Suppressor macrophage (primary cell): Measurements from ENCODE around the gene MAD1L1.

Experiments used
- DNase-seq, 4 experiments: peaks; one replicate each; pipeline ENCODE4 v3.0.0-alpha.2; 2020 to 2022

Gene MAD1L1

DNA sequence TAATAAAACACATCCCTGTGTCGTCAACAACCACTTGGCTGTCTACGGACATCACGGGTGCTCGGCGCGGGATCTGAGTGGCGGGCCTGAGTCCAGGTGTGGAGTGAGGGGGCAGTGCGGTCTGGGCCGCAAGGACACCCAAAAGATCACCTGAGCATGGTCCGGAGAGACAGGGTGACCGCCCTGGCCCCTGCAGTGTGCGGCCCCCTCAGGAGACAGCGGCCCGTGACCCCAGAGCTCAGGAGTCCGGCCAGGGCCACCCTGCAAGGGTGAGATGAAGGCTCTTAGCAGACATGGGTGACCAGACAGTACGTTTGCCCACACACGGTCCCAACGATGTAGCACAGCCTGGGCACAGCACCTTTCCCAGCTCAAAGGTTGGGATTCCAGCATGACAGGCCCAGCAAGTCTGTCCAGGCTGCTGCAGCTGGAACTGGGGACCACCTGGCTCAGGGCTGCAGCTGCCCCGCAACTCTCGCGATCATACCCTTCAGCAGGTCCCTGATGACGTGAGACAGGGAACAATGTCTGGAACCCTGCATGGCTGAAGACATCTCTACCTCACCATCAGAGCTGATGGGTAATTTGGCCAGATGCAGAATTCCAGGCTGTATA lies 324.9 kb downstream of the MAD1L1 start:
- DNase-seq, result no peak

DNA sequence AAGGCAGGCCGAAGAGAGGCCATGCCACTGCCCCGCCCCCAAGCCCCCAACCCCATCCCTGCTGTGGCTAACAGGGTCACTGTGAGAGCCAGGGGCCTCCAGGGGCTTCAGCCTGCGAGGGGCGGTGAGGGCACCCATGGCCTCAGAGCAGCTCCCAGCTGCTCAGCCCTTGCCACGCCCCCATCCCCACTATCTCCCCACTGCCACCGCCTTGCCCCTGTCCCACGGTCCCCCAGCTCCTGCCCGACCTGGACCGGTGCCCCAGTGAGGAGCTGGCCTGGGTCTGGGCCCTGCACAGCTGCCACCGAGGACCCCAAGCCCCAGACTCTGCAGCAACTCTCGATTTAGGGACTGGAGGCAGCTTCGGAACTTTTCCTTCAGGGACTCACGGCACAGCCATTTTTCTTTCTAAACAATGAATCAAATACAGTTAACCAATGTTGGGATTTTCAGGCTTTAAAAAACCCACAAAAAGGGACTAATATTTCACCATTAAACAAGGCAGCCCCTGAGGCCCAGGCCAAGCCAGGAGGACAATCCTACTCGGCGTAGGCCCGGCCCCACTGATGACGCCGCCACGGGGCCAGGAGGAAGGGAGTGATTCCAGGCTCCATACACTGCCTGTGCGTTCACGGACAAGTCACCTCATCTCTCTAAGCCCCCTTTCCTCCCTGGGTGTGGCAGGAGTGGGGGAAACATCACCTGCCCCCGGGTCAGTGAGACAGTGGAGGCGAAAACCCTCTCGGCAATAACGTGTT lies 325.6 kb downstream of the MAD1L1 start:
- no peak for DNase-seq

DNA sequence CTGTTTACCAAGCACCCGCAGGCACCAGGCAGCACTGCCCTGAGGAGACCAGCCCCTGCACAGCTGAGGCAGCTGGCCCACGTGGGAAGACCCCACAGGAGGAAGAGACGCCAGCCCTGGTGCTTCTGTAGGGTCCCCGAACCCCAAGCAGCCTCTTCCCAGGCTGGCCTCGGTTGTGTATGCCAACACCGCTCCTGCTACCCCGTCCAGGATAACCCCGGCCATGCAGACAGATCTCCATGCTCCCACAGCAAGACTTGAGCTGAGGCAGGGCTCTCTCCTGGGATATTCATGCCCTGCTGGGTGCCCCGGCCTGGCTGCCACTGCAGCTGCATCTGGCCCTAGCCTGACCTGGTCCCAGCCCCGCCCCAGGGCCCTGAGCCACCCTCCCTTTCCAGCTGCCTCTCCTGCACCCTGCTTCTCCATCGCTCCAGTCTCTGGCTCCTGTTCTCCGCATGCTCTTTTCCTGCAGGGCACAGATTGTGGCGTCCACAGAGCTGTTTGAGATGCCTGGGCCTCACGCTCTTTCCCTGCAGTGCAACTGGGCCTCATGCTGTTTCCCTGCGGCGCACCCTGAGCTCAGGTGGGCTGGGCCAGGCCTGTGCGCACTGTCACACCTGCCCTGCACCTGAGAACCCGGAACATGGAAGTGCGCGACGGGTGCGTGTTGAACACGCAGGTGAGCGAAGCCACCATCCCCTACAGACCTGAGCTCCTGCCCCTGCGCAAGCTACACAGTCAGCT lies 326.5 kb downstream of the MAD1L1 start:
- DNase-seq, result no peak

DNA sequence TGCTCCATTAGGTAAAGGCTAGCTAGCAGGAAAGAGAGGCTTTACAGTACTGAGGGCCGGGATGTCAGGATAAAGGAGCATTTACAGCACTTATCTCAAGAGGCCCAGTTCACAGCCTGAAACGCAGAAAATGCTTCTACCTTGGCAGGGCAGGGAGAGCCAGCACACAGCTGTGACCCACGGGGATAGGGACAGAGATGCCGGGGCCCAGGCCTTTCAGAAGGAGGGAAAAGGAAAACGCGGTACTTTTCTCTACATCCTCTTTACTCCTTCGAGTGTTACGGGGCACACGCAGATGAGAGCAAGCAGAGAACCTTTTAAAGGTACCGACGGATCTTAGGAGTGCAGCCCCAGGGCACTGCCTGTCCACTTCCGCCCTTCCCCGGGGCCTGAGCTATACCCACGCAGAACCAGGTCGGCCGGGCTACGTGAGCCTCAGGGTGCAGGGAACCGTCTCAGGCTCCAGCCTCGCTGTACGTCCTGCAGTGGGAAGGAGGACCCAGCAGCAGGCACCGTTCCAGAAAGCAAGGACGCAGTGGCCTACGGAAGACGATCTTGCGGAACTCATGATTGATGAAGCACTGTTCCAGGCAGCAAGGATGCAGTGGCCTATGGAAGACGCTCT lies 330.4 kb downstream of the MAD1L1 start:
- no peak for DNase-seq

DNA sequence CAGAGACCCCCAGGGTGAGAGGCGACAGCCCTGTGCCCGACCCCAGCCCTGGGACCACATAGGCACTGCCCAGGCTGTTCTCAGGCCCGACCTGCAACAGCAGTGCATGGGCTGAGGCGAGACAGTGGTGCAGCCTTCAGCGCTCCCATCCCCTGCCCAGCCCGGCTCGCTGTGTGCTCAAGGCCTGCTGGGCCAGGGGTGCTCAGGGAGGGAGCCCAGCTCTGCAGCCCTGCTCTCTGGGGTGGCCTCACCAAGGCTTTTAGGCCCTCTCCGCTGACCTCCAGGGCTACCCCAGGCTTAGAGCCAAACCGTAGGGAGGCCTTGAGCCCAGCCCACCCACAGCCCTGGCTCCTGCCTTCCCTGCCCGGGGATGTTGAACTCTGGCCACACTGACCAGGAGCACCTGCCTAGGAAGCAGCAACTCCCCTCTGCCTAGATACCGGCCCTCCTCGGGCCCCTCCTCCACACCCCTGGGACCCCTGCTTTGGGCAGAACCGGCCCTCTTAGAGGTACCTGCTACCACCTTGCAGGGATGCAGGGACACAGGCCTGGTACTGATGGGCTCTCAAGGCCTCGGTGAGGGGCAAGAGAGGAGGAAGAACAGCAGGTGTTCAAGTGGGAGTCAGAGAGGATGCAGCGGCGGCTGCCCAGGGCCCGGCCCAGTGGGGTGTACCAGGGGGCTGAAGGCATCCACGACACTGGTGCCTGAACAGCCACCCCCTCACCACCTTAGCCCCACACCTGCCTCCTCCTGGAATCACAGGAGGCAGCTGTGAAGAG lies 331.1 kb downstream of the MAD1L1 start:
- no peak for DNase-seq

DNA sequence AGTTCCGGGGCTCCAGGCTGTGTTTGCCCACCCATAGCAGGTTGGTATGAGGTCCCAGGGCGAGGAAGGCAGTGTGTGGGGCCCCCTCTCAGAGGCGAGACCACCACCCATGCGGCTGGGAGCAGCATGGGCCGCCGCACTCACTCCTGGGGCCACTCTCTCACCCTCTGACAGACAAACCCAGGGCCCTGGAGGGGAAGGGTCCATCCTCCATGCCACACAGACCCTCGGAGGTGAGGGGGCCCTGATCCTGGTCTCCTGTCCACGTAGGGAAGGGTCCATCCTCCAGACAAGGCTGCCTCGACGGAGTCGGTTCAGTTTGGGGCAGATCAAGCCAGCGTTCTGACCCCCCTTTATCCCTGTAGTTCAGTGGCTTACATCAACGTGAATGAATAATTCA lies 331.9 kb downstream of the MAD1L1 start:
- no peak for DNase-seq

DNA sequence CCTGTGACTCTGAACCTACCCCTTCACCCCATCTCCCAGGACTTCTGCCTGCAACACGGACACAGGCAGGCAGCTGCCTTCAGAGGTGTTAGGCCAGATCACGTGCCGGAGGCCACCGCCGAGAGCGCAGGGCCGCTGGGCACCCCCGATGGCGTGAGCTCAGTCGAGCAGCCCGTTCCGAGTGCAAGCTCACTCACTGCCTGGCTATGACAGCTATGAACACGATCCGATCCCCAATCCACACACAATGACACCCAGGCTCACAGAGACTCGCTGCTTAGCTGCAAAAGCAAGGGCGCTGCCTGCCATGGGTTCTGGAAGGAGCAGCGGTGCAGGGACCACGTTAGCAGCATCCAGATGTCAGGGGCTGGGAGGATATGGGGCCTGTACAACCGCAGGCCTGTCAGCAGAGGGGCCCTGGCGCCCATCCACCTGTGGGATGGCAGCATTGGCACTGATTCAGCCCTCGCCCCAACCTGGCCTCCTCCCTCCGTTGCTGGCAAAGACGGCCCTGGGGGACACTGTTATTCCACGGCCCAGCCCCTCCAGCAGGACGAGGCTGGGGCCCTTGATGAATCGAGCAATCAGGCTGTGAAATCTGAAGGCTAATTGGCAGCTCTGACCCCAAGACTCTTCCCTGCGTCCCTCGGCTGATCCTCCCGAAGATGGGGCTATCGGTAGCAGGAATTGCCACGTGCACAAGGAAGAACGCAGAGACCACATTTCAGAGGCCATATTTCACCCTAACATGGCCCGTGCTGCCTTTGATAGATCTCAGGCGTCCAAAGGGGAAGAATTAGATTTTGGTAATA lies 332.6 kb downstream of the MAD1L1 start:
- DNase-seq, result no peak

DNA sequence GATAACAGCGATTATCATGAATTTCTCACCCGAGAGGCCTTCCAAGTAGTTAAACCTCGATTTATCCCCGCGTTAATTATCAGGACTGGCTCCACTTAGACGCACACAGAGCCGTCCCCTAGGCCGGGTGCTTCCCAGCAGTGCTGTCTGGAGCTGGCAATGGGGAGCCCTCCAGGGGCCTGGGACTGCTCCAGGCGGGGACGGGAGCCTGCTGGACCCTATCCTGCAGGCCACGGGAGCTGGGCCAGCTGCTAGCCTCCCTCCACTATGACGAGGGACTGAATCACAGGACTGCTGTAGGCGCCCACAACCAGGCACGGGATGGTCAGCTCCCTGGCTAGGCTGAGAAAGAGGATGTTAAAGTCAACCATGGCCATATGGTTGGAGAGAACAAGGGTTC lies 333.5 kb downstream of the MAD1L1 start:
- peak in 1 of 4 experiments; percentile 83 for DNase-seq

DNA sequence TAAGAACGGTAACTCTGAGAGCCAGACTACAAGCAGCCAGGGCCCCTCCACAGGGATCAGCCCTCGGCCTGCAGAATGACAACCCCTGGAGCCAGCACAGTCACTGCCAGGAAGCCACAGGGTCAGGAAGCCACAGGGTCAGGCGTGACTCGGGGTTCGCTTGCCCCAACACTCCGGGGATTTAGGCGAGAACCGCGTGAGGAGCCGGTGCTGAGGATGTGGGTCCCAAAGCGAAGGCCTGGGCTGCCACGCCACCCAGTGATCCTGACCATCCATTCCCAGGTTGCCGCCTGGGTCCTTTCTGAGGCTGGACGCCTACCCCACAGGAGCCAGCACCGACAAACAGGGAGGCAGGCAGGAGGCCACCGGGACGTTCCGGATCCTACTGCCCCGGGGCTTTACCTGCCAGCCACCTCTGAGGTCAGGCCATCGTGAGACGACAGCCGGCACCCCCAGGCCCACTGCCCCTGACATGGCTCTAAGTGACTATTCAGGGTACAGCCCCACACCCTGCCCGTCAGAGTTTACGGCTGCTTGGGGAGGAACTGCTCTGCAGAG lies 334.0 kb downstream of the MAD1L1 start:
- no peak for DNase-seq

DNA sequence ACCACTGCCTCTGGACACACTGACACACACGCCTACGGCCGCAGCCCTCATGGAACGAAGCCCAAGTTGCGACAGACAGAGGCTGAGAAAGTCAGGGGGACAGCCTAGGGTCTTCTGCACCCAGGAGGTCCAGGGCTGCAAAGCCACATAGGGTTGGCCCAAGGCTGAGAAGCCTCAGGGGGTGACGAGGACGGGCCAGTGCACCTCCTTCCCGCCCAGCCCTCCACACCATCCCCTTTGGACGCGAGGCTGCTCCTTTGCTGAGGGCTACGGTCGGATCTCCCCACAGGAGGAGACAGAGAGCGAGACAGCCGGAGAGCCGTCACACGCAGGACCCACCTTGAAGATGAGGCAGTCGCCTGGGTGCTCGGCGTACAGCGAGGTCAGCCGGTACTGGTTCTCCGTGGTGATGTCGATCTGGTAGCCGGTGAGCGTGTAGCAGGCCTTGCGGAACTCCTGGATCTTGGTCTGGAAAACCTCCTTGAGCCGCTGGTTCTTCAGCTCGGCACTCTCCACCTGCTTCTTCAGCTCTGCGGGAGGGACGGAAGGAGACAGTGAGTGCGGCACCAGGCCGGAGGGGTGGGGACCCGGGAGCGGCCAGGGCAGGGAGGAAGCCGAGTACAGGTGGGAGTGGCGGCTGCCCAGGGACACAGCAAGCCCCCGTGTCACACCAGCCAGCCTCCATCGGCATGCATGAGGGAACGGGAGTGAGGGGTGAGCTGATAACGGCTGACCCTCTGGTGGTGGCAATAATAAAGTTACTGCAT lies 334.7 kb downstream of the MAD1L1 start:
- DNase-seq, result no peak

DNA sequence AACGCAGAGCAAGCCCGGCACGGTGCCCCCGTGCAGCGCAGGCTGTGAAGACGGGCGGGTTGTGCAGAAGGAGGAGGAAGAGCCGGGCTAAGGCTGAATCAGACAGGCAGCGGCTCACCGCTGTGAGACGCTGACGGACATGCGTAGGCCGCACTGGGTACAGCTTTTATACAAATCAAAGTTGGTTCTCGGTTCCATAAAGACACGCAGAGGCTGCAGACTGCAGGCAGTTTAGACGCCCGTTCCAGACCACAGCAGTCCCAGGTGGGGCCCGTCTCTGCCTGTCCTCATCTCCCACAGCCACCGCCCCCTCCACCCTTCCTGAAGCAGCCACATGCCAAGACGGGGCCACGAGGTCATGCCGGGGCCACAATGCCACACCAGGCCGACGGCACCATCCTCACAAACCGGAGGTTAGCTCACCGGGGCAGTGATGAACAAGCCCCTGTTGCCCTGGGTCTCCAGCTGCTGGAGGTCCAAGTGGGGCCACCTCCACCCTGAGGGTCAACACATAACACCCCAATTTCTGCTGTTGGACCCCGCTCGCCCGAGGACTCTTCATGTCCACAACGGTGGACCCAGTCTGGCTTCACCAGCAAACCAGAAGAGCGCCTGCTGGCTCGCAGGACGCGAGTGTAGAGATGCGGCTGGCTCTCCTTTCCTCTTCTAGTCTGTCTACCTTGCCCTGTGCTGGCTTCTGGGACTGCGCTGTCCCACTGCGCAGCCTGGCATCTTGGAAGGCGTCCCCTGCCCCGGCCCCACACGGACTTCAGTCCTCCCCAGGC lies 335.5 kb downstream of the MAD1L1 start:
- DNase-seq, result no peak

DNA sequence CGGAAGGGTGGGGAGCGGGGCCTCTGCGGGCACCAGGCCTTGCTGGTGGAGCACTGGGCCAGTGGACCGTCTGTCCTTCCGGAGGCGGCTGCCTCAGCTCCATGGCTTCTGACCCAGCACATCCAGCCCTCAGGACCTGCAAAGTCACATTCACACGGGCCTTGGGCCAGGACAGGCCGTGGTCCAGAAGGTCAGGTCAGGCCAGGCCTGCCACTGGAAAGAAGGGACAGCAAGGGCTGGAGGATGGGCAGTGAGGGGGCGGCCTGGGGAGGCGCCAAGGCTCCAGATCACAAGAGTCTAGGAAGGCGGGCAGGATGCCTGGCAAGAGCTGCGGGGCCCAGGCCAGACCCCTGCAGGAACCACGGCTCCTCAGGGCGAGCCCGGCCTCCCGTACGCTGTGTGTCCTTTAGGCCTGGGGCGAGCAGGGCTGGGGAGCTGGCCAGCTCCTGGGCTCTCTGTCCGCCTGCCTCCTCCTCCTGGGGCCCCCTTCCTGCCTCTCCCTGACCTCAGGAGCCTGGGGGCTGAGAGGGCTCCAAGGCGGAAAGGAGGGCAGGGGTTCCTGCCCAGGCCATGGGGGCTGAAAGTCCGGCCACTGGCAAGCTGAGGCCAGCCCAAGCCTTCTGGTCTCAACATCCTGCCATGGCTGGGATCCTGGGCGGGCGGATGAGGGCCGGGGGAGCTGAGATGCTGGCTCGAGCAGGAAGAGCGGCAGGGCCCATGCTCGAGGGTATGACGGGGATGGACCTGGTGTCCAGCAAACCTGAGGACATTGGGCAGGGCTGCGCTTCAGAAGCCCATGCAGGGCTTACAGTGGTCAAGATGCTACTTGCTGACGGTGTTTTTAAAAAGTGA lies 336.9 kb downstream of the MAD1L1 start:
- DNase-seq, result no peak

DNA sequence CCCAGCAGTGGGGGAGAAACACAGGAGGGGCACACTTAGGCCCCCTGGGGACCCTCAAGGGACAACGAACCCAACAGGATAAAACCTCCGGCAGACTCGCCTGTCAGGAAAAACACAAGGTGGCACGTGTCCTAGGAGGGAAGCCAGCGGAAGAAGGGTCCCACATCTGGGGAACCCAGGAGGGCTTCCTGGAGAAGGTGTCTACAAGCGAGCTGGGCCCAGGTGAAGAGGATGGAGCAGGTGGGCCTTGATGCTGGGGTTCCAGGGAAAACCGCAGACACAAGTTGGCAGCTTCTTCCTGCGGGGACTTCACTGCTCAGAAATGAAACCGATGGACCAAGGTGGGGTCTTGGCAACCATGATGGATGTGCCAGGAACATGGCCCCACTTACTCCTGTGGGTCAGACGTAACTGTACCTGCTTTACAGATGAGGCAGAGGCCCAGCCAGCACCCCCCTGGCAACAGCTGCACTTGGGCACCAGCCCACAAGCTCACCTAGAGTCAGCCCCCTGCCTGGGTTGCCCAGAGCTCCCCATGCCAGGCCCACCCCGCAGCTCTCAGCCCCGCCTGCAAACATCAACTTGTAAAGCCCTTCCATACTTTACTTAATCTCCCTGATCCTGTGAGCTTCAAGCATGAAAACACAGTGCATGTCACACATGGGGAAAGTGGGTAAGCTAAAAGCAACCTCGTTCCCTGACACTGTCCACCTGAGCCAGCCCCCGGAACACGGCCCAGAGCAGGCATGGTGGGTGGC lies 337.7 kb downstream of the MAD1L1 start:
- no peak for DNase-seq

DNA sequence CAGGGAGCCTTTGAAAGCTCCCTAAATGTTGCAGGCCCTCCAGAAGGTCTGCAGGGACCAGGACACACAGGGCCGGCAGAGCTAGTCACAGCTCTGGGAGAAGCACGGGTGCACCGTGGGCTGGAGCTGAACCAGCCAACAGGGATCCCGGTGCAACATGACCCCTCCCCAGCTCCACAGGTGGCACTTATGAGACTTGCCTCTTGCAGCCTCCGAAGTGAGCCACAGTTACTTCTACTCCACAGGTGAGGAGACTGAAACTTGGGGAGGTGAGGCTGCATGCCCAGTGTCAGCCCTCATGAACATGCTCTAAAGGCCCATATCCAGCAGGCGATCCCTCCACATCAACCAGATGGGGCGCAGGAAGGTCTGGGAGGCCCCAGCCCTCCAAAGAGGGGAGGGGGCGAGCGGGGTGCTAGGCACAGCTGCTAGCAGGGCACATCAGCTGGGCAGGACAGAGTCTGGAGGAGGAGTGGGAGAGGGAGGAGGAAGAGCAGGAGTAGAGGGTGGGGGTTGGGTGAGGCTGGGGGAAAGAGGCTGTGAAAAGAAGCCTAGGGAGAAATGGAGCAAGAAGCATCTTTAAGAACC lies 338.3 kb downstream of the MAD1L1 start:
- no peak for DNase-seq

DNA sequence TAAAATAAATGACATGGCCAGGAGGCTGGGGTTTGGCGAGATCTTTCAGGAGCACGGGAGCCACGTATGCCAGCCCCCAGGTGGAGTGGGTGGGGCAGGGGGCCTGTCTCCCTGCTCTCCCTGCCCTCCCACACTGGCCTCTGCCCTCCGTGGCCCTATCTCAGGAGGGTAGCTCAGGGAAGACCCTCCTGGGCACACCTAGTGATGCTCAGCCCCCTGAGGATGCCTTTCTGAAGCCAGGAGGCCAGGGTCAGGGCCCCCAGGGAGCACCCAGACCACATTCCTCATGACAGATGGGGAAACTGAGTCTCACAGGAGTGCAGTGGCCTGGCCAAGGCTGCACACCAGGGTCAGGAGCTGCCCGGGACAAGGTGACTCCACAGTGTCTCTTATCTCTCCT lies 339.3 kb downstream of the MAD1L1 start:
- DNase-seq, result no peak

DNA sequence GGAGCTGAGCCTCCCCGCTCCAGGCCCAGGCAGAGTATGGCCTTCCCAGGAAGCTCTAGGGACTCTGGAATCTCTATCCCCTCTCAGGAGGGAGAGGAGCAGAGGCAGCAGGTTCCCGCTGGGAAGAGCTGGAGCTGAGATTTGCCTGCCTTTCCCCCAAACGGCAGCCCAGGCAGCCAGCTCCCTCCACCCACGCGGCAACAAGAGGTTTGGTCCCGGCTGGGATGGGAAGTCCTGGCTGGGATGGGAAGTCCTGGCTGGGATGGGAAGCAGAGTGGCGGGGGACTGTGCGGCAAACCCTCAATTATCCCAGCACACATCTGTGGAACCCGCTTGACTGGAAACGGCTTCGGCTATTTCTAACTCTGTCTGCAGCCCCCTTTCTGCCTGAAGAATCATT lies 339.7 kb downstream of the MAD1L1 start:
- no peak for DNase-seq
